ENCODE results near the gene ATP6AP1. TPM values are rescaled to one million over a fixed set of nuclear protein-coding genes. Genes with fewer than 3 reads are reported as not detected.
A peak's percentile ranks its signal among the peaks of the same experiment; 100 is the strongest.

The ATP6AP1 gene
- polyA plus RNA-seq, 1 experiment, result 143 TPM

GRCh38 chrX:154440623-154441357 lies 12.3 kb downstream of the ATP6AP1 start:
- CTCF ChIA-PET, result interaction anchor here (1.2 kb wide), 1 partner anchor 42 kb away, joined by 4 read pairs; no protein-coding TSS in a partner anchor
- DNase-seq (ENCODE audit: low read depth), result no peak
- TF ChIP-seq CTCF (IDR thresholded peaks at IDR 0.05; ENCODE audit: insufficient read depth, low read depth, low read length), result no peak
- peaks cover 12% of the 10 kb centered on the region for H3K36me3 ChIP-seq (ENCODE audit: control insufficient read depth, insufficient read depth, low read length)
- H3K27me3 ChIP-seq (ENCODE audit: control insufficient read depth, insufficient read depth, low read length), result no peaks in the 10 kb centered on the region
- H3K4me3 ChIP-seq (ENCODE audit: low read depth, low read length), result no peak overlapping the region
- POLR2A ChIA-PET, result no interaction called here

- no peak for DNase-seq (ENCODE audit: low read depth)
- CTCF ChIA-PET, result interaction anchor here (1.1 kb wide), 1 partner anchor 43 kb away, joined by 4 read pairs; the partner anchor contains the start of gene RPL10
- TF ChIP-seq CTCF (IDR thresholded peaks at IDR 0.05; ENCODE audit: insufficient read depth, low read depth, low read length), result no peak
- Histone ChIP-seq H3K36me3 (ENCODE audit: control insufficient read depth, insufficient read depth, low read length) (peaks cover 13% of the 10 kb centered on the region), H3K4me3 (ENCODE audit: low read depth, low read length) (no peak overlapping the region), H3K27me3 (ENCODE audit: control insufficient read depth, insufficient read depth, low read length) (no peaks in the 10 kb centered on the region)
- POLR2A ChIA-PET, result no interaction called here
Measured at GRCh38 chrX:154441564-154441963, 13.1 kb downstream of the ATP6AP1 start.

- no peak for TF ChIP-seq CTCF (IDR thresholded peaks at IDR 0.05; ENCODE audit: insufficient read depth, low read depth, low read length)
- Histone ChIP-seq H3K27me3 (ENCODE audit: control insufficient read depth, insufficient read depth, low read length) (no peaks in the 10 kb centered on the region), H3K36me3 (ENCODE audit: control insufficient read depth, insufficient read depth, low read length) (peaks cover 13% of the 10 kb centered on the region), H3K4me3 (ENCODE audit: low read depth, low read length) (no peak overlapping the region)
- ChIA-PET CTCF (interaction anchor here (1.1 kb wide), 1 partner anchor 43 kb away, joined by 4 read pairs; the partner anchor contains the start of gene RPL10), POLR2A (no interaction called here)
- no peak for DNase-seq (ENCODE audit: low read depth)
Measured at GRCh38 chrX:154441984-154442707, 13.7 kb downstream of the ATP6AP1 start.

- DNase-seq (ENCODE audit: low read depth), result no peak
- Histone ChIP-seq H3K36me3 (ENCODE audit: control insufficient read depth, insufficient read depth, low read length) (peaks cover 13% of the 10 kb centered on the region), H3K4me3 (ENCODE audit: low read depth, low read length) (peak overlapping the region; percentile 26), H3K27me3 (ENCODE audit: control insufficient read depth, insufficient read depth, low read length) (no peaks in the 10 kb centered on the region)
- CTCF ChIA-PET, result no interaction called here
- no peak for TF ChIP-seq CTCF (IDR thresholded peaks at IDR 0.05; ENCODE audit: insufficient read depth, low read depth, low read length)
- POLR2A ChIA-PET, result no interaction called here
Measured at GRCh38 chrX:154443479-154443910, 15.0 kb downstream of the ATP6AP1 start.
